Cardiac septum (tissue), 1 donor: ENCODE measurements around the gene ELP5. TPM values are rescaled to one million over a fixed set of nuclear protein-coding genes. Genes with fewer than 3 reads are reported as not detected.
A peak's percentile ranks its signal among the peaks of the same experiment; 100 is the strongest.

Source experiments
- DNase-seq: peaks from one replicate; pipeline ENCODE4 v3.0.0-alpha.2; 2020; ENCODE audit warnings: low spot score
- intact Hi-C: fragments of 100-400 bp; cut with DNase I; formaldehyde crosslinking; loops from one replicate; pipeline ENCODE4 v1.14.0; 2022
- long read RNA-seq: library from polyadenylated mRNA; unstranded; transcript quantifications from one replicate; pipeline ENCODE4 v2.0.0, GENCODE V29; 2021
- total RNA-seq: library from RNA; stranded (reverse); fragmentation: NEBNext Ultra II Directional; extraction: Animal tissue kit (Norgen Biotek cat#: 25700); gene quantifications from one replicate; pipeline ENCODE4 v1.2.1, GENCODE V29; 2021
- donor health status: DM: no; HTN: no; CAD: no.

Gene ELP5
- total RNA-seq, result 57.5 TPM
- long read RNA-seq, transcript ELP5-204 (8 exons, 1,423 nt), result major isoform, 26 of 58 reads
- long read RNA-seq, transcript ELP5-210 (4 exons, 687 nt), result minor isoform, 10 of 58 reads
- long read RNA-seq, transcript ELP5-214 (6 exons, 2,209 nt), result minor isoform, 8 of 58 reads
- long read RNA-seq, partial matches to known transcripts, result 2 of 58 reads
- long read RNA-seq, other reads (novel, unspliced or antisense), result 7 of 58 reads

DNA sequence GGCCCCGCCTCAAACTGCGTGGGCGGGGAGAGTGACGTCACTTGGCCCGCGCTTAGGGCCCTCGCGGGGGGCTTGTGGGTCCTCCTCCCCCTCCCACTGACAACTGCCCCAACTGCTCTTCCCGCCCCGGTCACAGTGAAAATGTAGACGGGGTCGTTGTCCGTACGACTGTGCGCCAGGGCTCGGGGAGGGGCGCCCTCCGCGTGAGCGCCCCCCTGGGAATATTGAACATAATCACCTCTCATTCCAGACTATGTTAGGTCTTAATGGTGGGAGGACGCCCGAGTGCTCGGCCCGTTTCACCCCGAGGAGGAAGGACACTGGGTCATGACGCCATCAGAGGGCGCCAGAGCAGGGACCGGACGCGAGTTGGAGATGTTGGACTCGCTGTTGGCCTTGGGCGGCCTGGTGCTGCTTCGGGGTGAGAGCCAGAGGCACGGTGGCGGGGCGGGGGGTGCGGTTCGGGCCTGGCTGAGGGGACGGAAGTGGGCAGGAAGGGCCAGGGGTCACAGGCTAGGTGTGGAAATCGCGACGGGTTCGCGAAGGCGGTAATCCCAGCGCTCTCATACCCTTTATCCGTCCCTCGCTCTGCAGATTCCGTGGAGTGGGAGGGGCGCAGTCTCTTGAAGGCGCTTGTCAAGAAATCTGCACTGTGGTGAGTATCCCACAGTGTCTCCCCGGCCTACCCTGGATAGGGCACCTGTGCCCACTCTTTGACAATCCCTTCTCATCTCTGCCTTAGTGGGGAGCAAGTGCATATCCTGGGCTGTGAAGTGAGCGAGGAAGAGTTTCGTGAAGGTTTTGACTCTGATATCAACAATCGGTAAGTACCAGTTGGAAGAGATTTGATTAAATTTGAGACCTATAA, at the start of gene ELP5:
TSS of gene ELP5 (plus strand) at position 40 of the 868 bp plus-strand sequence. CDS start at position 376, 336 bp downstream.
- DNase-seq, result peak; percentile 97
- intact Hi-C loops, result loop anchor here (1.0 to 5.0 kb wide), 3 partner anchors 13 to 320 kb away; partner anchors contain the start of genes PHF23 and SLC2A4

- no peak for DNase-seq
- intact Hi-C loops, result no loop called here
Measured at GRCh38 chr17:7203391-7203790, 48.6 kb upstream of the ELP5 start.

- DNase-seq, result no peak
- intact Hi-C loops, result no loop called here
Measured at GRCh38 chr17:7204336-7204735, 47.7 kb upstream of the ELP5 start.

DNA sequence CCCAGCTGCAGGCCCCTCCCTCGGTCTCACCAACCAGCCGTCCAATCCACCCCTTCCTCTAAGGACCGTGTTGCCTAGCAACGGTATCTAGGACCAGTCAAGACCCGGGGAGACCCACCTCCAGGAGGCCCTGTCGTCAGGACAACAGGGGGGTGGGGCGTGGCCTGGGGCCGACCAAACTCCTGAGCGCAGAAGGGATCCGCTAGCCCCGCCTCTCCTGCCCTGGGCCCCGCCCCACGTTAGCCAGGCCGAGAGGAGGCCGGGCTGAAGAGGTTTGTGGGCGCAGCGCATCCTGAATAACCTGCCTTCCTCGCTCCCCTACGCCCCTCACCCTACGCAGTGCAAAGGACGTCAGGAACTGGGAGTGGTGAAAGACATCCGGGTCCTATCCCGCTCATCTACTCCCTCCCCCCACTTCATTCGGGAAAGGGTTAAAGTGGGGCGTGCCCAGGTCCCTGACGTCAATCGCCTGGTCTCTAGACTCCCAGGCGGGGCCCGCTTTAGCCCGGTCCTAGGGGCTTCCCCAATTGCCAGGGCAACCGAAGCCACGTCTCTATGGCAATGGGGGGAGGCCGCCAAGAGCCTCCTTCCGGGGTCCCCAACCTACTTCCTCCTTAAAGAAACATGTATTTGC, 47.1 kb upstream of the ELP5 start:
- peak; percentile 90 for DNase-seq
- intact Hi-C loops, result no loop called here

DNA sequence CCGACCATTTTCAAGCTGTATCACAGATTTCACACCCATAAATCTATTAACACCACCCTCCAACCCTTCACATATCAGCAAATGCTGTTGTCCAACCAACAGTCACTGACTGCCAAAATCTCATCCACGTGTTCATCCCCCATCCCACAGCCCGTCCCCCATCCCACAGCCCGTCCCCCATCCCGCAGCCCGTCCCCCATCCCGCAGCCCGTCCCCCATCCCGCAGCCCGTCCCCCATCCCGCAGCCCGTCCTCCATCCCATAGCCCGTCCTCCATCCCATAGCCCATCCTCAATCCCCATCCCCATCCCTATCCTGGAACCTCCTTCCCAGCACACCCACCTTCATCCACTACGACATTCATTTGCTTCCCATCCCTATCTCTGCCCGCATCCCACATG, 46.5 kb upstream of the ELP5 start:
- intact Hi-C loops, result no loop called here
- DNase-seq, result no peak

DNA sequence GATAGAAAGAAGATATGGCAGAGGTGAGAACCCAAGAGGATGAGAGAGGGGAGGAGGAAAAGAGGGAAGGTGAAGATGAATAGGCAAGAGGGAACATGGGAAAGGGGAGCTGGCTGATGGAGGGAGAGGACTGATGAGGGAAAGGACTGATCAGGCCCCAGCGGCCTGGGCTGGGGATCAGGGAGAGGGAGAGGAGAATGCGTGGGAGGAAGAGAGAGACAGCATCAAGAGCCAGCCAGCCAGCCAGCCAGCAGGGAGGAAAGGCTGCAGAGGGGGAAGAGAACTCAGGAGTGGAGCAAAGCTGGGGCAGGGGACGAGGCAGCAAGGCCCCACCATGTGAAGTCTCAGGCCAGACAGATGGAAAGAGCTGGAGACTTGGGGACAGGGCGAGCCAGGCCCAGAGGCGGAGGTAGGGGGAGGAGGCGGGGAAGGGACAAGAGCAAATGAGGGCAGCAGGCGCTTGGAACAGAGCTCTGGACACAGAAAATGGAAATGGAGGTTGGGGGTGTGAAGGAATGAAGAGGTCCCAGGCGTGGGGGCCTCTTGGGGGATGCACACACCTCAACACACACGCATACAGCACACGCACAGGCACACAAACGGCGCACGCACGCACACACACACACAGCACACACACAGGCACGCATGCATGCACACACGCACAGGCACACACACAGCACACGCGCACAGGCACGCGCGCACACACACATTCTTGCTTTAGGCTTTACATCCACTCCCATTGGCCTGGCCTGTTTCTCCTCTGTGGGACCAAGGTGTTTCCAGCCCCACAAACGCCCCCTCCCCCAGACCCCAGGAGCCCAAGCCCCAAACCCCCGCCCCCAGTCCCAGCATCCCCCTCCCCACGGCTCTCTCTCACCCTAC, 44.7 kb upstream of the ELP5 start:
- DNase-seq, result no peak
- intact Hi-C loops, result no loop called here

DNA sequence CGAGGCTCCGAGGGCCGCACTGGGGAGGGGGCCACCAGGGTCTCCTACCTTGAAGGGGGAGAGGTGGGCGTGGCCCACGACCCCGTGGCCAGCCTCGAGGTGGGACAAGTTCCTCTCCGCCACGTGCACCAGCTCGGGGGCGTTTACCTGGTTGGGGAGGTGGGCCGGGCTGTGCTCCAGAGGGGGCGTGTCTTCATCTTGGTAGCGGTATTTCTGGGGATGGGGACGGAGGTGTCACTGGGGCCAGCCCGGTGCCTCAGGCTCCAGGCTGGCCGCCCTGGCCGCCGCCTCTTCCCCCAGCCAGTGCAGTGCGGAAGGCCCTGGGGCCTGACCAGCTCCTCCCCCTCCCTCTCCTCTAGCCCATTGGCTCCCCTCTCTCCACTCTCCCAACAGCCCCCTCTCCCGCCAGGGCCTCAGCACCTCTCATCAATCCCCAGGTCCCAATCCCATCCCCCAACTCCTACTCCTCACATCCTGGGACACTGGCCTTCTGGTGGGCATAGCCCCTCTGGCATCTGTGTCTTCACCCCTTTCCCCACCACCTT, 43.9 kb upstream of the ELP5 start:
- DNase-seq, result peak; percentile 73
- intact Hi-C loops, result no loop called here

GRCh38 chr17:7208754-7209460, 43.1 kb upstream of the ELP5 start:
- DNase-seq, result no peak
- intact Hi-C loops, result no loop called here

DNA sequence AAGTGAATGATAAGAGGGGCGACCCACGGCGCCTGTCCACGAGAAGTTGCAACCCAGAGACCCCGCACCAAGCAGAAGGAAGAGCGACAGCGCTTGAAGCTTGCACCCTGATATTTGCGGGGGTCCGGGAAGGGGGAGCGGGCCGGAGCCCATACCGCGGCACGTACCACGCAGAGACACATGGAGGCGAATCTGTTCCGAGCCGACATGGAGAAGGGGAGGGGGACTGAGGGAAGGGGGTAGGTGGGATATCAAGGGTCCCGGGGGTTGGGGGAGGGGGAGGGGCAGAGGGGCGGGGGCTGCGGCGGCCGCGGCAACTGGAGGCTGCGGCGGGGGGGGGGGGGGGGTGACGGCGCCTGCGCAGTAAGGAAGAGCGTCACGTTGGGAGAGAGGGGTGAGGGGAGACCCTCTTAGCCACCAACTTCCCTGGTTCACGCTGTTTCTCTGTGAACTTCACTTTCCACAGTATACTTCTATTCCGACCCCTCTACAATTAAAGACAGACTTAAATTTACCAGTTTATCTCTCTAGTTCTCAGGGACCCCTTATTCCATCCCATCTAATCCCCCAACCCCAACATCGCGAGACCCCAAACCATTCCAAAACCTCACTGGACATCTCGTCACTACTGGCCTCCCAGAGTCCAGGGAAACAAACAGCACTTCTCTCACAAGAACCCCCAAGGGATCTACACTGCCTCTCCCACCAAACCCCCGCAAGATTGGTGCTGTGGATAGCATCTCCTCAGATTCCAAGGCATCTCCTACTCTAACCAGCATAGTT, 40.3 kb upstream of the ELP5 start:
- intact Hi-C loops, result no loop called here
- DNase-seq, result no peak

DNA sequence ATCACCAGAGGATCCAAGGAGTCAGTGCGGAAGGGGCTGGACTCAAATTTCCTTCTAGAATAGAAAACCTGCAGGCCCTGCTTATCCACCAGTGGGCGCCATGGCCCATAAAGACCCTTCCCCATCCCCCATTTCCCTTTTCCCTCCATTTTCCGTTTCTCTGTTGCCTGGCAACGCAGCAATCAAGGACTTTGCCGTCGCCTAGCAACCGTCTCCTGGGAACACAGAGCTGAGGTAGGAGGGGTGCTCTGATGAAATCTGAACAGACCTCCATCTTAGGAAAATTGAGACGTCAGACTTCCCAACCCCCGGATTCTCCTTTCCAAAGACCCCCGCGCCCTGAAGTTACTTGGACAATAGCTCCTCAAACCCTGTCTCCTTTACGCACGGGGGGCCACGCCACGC, 38.1 kb upstream of the ELP5 start:
- no peak for DNase-seq
- intact Hi-C loops, result no loop called here

DNA sequence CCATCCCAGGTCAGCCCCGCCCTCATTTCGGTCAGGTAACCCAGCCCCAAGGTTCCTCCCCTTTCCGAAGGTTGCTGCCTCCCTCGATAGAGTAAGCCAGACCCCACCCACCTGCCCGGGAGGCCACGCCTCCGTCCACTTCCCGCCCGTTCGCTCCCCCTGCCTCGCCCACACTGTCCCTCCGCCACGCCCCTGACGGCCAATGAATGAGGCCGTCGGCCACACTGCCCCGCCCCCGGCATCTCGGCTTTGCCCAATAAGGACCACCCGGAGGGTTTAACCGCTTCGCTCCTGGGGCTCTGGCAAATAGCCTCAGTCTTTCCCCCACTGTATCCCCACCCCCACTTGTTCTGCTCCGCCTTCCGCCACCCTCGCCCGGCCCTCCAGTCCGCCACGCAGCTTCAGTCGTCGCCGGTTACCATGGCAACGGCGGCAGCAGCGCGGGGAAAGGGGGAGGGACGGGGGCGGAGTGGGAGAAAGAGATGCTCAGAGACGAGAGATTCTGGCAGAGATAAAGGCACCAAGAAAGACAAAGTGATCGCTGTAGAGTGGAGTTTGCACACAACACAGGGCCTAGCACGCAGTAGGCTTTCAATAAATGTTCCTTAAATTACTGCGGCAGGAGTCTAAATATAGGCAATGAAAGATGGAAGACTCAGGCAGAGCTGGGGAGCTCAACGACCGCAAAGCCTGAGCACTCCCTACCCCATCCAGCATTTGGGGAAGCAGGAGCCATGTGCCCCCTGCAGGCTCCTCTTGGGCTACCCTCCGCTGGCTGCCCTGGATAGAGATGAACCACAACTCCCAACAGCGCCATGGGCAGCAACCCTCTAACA, 37.5 kb upstream of the ELP5 start:
- peak; percentile 99 for DNase-seq
- intact Hi-C loops, result no loop called here

- intact Hi-C loops, result no loop called here
Measured at GRCh38 chr17:7215136-7215638, 36.8 kb upstream of the ELP5 start.

GRCh38 chr17:7215652-7216180, 36.3 kb upstream of the ELP5 start:
- intact Hi-C loops, result no loop called here
- DNase-seq, result no peak

More at GRCh38 chr17:7215136-7215638, 36.8 kb upstream of the ELP5 start:
- DNase-seq, result no peak

DNA sequence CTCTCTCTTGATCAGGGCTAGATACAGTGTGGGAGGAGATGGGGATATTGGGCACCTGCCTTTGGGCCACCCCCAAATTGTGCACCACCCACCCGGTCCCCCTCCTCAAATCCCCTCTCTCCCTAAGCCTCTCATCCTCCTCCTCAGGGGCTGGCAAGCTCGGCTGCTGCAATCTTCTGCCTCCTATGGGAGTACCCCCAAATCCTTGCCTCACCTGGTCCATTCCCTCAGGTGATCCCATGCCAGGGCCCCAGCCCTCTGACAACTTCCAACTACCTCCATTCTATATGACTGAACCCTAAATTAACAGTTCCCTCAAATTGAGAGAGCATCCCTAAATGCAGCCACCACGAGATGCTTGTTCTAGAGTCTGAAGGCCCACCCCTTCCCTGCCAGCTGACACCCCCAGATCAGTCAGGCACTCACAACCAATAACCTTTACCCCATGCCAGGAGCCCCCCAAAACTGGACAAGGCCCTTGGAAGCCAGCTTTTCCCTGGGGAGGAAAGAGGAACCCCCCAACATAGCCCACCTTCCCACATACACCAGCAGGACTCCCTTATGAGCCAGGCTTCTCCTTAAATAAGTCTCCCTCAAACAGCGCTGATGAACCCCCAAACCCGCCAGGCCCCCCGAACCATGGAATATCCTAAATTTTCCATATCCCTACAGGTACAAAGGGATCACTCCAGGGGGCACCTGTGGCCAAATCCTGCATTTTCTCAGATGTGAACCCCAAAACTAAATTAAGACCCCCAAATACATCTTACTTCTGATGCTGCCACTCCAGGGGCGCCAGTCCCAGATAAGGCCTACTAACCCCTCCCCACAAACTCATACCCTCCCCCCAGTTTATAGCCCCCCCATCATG, 35.5 kb upstream of the ELP5 start:
- DNase-seq, result no peak
- intact Hi-C loops, result no loop called here

DNA sequence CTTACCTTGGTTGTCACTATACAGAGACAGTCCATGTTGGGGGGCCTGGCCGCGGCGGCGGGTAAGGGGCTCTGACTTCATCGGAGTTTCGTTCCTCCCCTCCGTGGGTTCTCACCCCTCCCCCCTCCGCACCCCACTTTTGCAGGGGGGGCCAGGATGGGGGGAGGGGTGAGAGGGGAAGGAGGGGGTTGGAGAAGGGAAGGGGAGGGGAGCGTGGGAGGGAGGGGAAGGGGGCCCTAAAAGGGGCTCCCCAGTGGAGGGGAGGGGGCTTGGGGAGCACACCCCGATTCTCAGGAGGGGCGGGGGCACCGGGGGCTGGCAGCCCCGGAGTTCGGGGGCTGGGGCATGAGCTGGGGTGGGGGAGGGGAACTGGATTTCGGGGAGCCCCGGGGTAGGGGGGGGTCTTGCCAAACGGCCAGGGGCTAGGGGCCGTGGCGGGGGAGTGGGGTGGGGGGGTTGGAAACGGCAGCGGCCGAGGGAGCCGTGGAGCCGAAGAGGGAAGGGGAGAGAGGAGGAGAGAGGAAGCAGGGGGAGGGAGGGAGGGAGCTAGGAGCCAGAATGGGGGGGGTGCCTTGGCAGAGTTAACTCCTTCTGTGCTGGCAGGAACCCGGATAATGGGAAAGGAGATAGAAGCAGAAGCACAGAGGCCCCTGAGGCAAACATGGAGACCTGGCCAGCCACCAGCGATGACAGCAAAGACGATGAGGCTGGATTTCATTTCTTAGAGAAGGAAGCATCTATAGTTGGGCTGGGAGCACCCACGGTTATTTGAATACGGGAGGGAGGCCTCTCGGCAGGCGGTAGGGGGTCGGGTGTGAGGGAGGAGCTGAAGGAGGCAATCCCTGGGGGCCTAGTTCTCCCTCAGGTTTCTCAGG, 34.7 kb upstream of the ELP5 start:
- DNase-seq, result peak; percentile 78
- intact Hi-C loops, result no loop called here
